ENCODE data around the gene NCBP3.

NCBP3 gene

GRCh38 chr17:3889325-3890012 lies 43.4 kb upstream of the NCBP3 start:
- H3K36me3 Mint-ChIP-seq (ENCODE audit: low read depth) = no peaks in the 10 kb centered on the region
- H3K4me3 Mint-ChIP-seq = peak overlapping the region; percentile 44 to 58 (median 53)
- H3K27me3 Mint-ChIP-seq (ENCODE audit: low read depth) = peaks cover 7% of the 10 kb centered on the region
- peak overlapping the region in 2 of 3 experiments; percentile 29 to 47 for H3K27ac Mint-ChIP-seq
- TF ChIP-seq, protein P1, sequence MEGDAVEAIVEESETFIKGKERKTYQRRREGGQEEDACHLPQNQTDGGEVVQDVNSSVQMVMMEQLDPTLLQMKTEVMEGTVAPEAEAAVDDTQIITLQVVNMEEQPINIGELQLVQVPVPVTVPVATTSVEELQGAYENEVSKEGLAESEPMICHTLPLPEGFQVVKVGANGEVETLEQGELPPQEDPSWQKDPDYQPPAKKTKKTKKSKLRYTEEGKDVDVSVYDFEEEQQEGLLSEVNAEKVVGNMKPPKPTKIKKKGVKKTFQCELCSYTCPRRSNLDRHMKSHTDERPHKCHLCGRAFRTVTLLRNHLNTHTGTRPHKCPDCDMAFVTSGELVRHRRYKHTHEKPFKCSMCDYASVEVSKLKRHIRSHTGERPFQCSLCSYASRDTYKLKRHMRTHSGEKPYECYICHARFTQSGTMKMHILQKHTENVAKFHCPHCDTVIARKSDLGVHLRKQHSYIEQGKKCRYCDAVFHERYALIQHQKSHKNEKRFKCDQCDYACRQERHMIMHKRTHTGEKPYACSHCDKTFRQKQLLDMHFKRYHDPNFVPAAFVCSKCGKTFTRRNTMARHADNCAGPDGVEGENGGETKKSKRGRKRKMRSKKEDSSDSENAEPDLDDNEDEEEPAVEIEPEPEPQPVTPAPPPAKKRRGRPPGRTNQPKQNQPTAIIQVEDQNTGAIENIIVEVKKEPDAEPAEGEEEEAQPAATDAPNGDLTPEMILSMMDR (IDR thresholded peaks at IDR 0.05; ENCODE audit: unreplicated experiment in 3 of 3) = no peak
- no peaks in the 10 kb centered on the region for H3K9me3 Mint-ChIP-seq
- H3K4me1 Mint-ChIP-seq = peaks cover 49% of the 10 kb centered on the region

DNA sequence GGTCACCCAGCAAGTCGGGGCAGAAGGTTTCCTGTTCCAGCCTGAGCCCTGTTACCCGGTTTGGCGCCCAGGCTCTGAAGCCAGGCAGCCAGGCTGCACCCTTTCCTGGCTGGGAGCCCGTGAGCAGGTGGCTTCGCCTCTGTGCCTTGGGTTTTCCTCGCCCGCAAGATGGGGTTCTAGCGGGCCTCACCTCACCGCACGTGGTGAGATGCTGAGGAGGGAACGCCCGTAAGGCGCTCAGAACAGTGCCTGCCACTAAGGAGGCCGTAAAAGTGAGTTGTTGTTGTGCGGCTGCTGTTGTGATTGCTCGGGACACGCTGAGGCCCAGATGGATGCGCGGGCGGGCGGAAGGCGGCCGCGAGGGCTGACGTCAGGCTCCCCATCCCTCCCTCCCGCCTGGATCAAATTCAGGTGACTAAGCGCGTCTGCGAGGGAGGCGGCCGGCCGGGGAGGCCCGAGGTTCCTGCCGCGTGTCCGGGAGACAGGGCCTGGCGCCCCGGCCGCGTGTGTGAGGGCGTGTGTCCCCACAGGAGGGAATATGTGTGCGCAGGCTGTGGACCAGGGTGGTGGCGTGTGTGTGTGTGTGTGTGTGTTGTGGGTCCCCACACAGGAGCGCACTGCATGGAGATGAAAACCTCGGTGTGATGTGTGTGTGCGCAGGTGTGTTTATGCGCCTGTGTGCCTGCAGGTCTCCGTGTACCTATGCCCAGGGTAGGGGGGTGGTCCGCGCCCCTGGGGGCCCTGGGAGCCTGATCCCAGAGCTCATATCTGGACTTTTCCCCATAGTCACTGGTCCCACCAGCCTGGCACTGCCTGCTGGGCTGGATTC lies 42.5 kb upstream of the NCBP3 start:
- H3K4me3 Mint-ChIP-seq = peak overlapping the region; percentile 25 to 65 (median 52)
- peaks cover 7% of the 10 kb centered on the region for H3K27me3 Mint-ChIP-seq (ENCODE audit: low read depth)
- TF ChIP-seq, protein P1 (IDR thresholded peaks at IDR 0.05; ENCODE audit: unreplicated experiment in 3 of 3) = no peak
- H3K27ac Mint-ChIP-seq = peak overlapping the region; percentile 47 to 74 (median 65)
- peaks cover 40% of the 10 kb centered on the region for H3K4me1 Mint-ChIP-seq
- no peaks in the 10 kb centered on the region for H3K9me3 Mint-ChIP-seq
- no peaks in the 10 kb centered on the region for H3K36me3 Mint-ChIP-seq (ENCODE audit: low read depth)

DNA sequence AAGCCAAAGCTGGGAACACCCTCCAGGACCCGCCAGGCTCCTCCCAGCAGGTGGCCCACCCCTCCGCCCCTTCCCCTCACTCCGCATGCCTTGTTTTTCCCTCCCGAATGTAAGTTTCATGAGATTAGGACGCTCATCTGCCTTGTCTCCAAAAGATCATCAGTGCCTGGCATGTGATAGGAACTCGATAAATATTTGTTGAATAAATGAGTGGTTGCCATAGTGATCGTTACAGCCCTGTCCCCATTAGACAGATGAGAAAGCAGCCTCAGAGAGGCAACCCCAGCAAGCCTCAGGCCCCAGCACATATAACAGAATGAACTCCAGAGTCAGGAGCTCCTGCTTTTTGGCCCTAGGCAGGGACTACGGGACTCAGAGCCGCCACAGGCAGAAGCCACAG lies 41.8 kb upstream of the NCBP3 start:
- no peaks in the 10 kb centered on the region for H3K9me3 Mint-ChIP-seq
- H3K36me3 Mint-ChIP-seq (ENCODE audit: low read depth) = no peaks in the 10 kb centered on the region
- no peak overlapping the region for H3K4me3 Mint-ChIP-seq
- H3K4me1 Mint-ChIP-seq = peaks cover 37% of the 10 kb centered on the region
- TF ChIP-seq, protein P1 (IDR thresholded peaks at IDR 0.05; ENCODE audit: unreplicated experiment in 3 of 3) = no peak
- H3K27me3 Mint-ChIP-seq (ENCODE audit: low read depth) = peaks cover 7% of the 10 kb centered on the region
- peak overlapping the region; percentile 11 to 47 (median 38) for H3K27ac Mint-ChIP-seq

GRCh38 chr17:3887394-3887793 lies 41.3 kb upstream of the NCBP3 start:
- no peaks in the 10 kb centered on the region for H3K36me3 Mint-ChIP-seq (ENCODE audit: low read depth)
- TF ChIP-seq, protein P1 (IDR thresholded peaks at IDR 0.05; ENCODE audit: unreplicated experiment in 3 of 3) = no peak
- H3K4me3 Mint-ChIP-seq = no peak overlapping the region
- peak overlapping the region in 1 of 3 experiments; percentile 19 for H3K27ac Mint-ChIP-seq
- peaks cover 7% of the 10 kb centered on the region for H3K27me3 Mint-ChIP-seq (ENCODE audit: low read depth)
- no peaks in the 10 kb centered on the region for H3K9me3 Mint-ChIP-seq
- H3K4me1 Mint-ChIP-seq = peaks cover 37% of the 10 kb centered on the region

DNA sequence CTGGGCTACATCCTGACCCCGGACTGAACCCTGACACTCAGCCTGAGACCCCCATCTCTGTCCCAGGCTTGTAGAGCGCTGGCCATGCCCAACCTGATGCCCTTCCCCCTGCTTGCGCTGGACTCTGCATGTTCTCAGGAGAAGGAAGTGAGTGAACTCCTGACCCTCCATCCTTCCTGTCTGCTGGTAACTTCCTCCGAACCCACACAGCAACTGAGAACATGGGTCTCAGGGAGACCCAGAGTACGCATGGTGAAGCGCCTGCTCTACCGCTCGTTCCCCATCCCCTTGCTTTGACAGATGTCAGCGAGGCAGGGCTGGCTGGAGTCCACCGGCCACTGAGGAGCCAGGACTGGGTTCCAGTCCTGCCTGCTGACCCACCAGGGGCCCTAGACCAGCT lies 40.7 kb upstream of the NCBP3 start:
- peaks cover 7% of the 10 kb centered on the region for H3K27me3 Mint-ChIP-seq (ENCODE audit: low read depth)
- H3K27ac Mint-ChIP-seq = peak overlapping the region in 1 of 3 experiments; percentile 19
- H3K36me3 Mint-ChIP-seq (ENCODE audit: low read depth) = no peaks in the 10 kb centered on the region
- H3K9me3 Mint-ChIP-seq = no peaks in the 10 kb centered on the region
- TF ChIP-seq, protein P1 (IDR thresholded peaks at IDR 0.05; ENCODE audit: unreplicated experiment in 3 of 3) = no peak
- no peak overlapping the region for H3K4me3 Mint-ChIP-seq
- peaks cover 36% of the 10 kb centered on the region for H3K4me1 Mint-ChIP-seq
